Measurements from ENCODE around the gene ILF3.

The ILF3 gene

GRCh38 chr19:10634963-10635362 lies 19.2 kb upstream of the ILF3 start:
- TF ChIP-seq SPI1 (IDR thresholded peaks at IDR 0.05; ENCODE audit: borderline replicate concordance, low read depth) (no peak), CTCF (IDR thresholded peaks at IDR 0.05; ENCODE audit: insufficient read depth, low read length) (no peak), GABPA (IDR thresholded peaks at IDR 0.05; ENCODE audit: low read depth) (no peak), REST (IDR thresholded peaks at IDR 0.05; ENCODE audit: insufficient replicate concordance, low read depth) (no peak), POLR2AphosphoS5 (IDR thresholded peaks at IDR 0.05; ENCODE audit: low read depth) (no peak)
- H3K27ac ChIP-seq (replicated peaks) = no peak overlapping the region
- H3K27me3 ChIP-seq (ENCODE audit: insufficient read depth, poor library complexity, severe bottlenecking) = no peaks in the 10 kb centered on the region
- H3K4me3 ChIP-seq (replicated peaks; ENCODE audit: insufficient read depth, low read length) = no peak overlapping the region
- DNase-seq (ENCODE audit: low read depth in 1 of 2, low spot score in 1 of 2) = no peak

GRCh38 chr19:10636304-10636972 lies 17.7 kb upstream of the ILF3 start:
- Histone ChIP-seq H3K4me3 (replicated peaks; ENCODE audit: insufficient read depth, low read length) (no peak overlapping the region), H3K27ac (replicated peaks) (no peak overlapping the region), H3K27me3 (ENCODE audit: insufficient read depth, poor library complexity, severe bottlenecking) (no peaks in the 10 kb centered on the region)
- TF ChIP-seq REST (IDR thresholded peaks at IDR 0.05; ENCODE audit: insufficient replicate concordance, low read depth) (no peak), SPI1 (IDR thresholded peaks at IDR 0.05; ENCODE audit: borderline replicate concordance, low read depth) (no peak), POLR2AphosphoS5 (IDR thresholded peaks at IDR 0.05; ENCODE audit: low read depth) (no peak), GABPA (IDR thresholded peaks at IDR 0.05; ENCODE audit: low read depth) (no peak), CTCF (IDR thresholded peaks at IDR 0.05; ENCODE audit: insufficient read depth, low read length) (no peak)
- no peak for DNase-seq (ENCODE audit: low read depth in 1 of 2, low spot score in 1 of 2)

- no peak overlapping the region for H3K27ac ChIP-seq (replicated peaks)
- no peak overlapping the region for H3K4me3 ChIP-seq (replicated peaks; ENCODE audit: insufficient read depth, low read length)
Measured at GRCh38 chr19:10637894-10638293, 16.3 kb upstream of the ILF3 start.

GRCh38 chr19:10639836-10640235 lies 14.3 kb upstream of the ILF3 start:
- H3K4me3 ChIP-seq (replicated peaks; ENCODE audit: insufficient read depth, low read length) = no peak overlapping the region
- H3K27ac ChIP-seq (replicated peaks) = no peak overlapping the region
- DNase-seq (ENCODE audit: low read depth in 1 of 2, low spot score in 1 of 2) = no peak
- peaks cover 3% of the 10 kb centered on the region for H3K27me3 ChIP-seq (ENCODE audit: insufficient read depth, poor library complexity, severe bottlenecking)
- TF ChIP-seq GABPA (IDR thresholded peaks at IDR 0.05; ENCODE audit: low read depth) (no peak), POLR2AphosphoS5 (IDR thresholded peaks at IDR 0.05; ENCODE audit: low read depth) (no peak), SPI1 (IDR thresholded peaks at IDR 0.05; ENCODE audit: borderline replicate concordance, low read depth) (no peak), REST (IDR thresholded peaks at IDR 0.05; ENCODE audit: insufficient replicate concordance, low read depth) (no peak), CTCF (IDR thresholded peaks at IDR 0.05; ENCODE audit: insufficient read depth, low read length) (no peak)

More at GRCh38 chr19:10637894-10638293, 16.3 kb upstream of the ILF3 start:
- peak in 1 of 2 experiments; percentile 40 for DNase-seq (ENCODE audit: low read depth in 1 of 2, low spot score in 1 of 2)
- no peaks in the 10 kb centered on the region for H3K27me3 ChIP-seq (ENCODE audit: insufficient read depth, poor library complexity, severe bottlenecking)
- TF ChIP-seq SPI1 (IDR thresholded peaks at IDR 0.05; ENCODE audit: borderline replicate concordance, low read depth) (peak; percentile 77; the same call in 1 of the 2 replicates), POLR2AphosphoS5 (IDR thresholded peaks at IDR 0.05; ENCODE audit: low read depth) (no peak)
